BE2C (cell line): ENCODE measurements around the gene TTC23.
"Not testable (repeated sequence)": the region's sequence is repeated elsewhere in the genome, so short reads cannot be mapped to it uniquely, and the experiment has no call there.

ENCODE experiments used
- DNase-seq: peaks from one replicate; pipeline ENCODE4 v3.0.0-alpha.2; 2020
- H3K27me3 ChIP-seq: fragments of 250-450 bp; sonication (Bioruptor Pico); 2 replicates; pipeline ENCODE4 v1.5.1; 2020; ENCODE audit warnings: mild to moderate bottlenecking
- H3K36me3 ChIP-seq: fragments of 250-450 bp; sonication (Bioruptor Pico); 2 replicates; pipeline ENCODE4 v1.5.1; 2020; ENCODE audit warnings: mild to moderate bottlenecking
- H3K4me1 ChIP-seq: fragments of 250-450 bp; sonication (Bioruptor Pico); 2 replicates; pipeline ENCODE4 v1.5.1; 2020
- H3K4me3 ChIP-seq: 2 replicates; pipeline ENCODE4 v1.5.1; 2011; ENCODE audit warnings: low read depth, low read length
- H3K9me3 ChIP-seq: fragments of 250-450 bp; sonication (Bioruptor Pico); 2 replicates; pipeline ENCODE4 v1.5.1; 2020
- TF ChIP-seq, protein P1 (sequence below): IDR thresholded peaks from 2 replicates; pipeline ENCODE4 v1.5.1; 2012; ENCODE audit warnings: mild to moderate bottlenecking, low read depth, low read length

The TTC23 gene

DNA sequence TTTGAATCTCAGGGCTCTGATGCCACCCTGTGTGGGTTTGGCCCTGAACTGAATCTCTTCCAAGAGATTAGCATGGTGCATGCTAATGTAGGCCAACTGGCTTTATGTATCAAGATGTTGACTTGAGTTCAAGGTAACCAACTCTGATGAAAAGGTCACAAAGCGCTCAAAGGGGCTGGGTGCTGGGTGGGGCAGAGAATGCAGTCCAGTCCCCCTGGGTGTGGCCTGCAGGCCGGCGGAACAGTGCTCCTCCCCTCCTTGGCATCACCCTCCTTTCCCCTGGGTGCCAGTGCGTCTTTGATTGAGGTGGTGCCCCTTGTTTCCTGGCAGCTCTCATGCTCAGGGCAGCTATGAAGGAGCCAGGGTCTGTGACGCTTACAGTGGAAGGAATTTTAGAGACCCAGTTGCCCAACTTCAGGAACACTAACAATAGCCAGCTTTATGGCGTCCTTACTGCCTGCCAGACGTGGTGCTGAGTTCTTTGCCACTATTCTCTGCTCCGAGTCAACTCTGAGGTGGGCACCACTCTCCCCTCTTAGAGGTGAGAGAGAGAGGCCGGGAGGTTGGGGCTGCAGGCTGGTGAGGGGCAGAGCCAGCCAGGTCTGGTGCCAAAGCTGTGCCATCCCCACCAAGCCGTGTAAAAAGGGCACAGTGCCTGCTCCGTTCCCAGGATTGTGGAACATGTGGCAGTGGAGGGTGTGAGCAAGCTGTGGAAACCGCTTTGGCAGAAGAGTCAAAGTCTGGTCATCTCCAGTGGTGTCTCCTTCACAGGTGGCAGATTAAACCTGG is 134.7 kb downstream of the TTC23 start:
- H3K36me3 ChIP-seq: peaks cover 65% of the 10 kb centered on the region
- H3K27me3 ChIP-seq: no peaks in the 10 kb centered on the region
- H3K9me3 ChIP-seq: no peaks in the 10 kb centered on the region
- no peaks in the 10 kb centered on the region for H3K4me1 ChIP-seq
- no peak overlapping the region for H3K4me3 ChIP-seq
- TF ChIP-seq, protein P1, sequence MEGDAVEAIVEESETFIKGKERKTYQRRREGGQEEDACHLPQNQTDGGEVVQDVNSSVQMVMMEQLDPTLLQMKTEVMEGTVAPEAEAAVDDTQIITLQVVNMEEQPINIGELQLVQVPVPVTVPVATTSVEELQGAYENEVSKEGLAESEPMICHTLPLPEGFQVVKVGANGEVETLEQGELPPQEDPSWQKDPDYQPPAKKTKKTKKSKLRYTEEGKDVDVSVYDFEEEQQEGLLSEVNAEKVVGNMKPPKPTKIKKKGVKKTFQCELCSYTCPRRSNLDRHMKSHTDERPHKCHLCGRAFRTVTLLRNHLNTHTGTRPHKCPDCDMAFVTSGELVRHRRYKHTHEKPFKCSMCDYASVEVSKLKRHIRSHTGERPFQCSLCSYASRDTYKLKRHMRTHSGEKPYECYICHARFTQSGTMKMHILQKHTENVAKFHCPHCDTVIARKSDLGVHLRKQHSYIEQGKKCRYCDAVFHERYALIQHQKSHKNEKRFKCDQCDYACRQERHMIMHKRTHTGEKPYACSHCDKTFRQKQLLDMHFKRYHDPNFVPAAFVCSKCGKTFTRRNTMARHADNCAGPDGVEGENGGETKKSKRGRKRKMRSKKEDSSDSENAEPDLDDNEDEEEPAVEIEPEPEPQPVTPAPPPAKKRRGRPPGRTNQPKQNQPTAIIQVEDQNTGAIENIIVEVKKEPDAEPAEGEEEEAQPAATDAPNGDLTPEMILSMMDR: no peak
- no peak for DNase-seq

DNA sequence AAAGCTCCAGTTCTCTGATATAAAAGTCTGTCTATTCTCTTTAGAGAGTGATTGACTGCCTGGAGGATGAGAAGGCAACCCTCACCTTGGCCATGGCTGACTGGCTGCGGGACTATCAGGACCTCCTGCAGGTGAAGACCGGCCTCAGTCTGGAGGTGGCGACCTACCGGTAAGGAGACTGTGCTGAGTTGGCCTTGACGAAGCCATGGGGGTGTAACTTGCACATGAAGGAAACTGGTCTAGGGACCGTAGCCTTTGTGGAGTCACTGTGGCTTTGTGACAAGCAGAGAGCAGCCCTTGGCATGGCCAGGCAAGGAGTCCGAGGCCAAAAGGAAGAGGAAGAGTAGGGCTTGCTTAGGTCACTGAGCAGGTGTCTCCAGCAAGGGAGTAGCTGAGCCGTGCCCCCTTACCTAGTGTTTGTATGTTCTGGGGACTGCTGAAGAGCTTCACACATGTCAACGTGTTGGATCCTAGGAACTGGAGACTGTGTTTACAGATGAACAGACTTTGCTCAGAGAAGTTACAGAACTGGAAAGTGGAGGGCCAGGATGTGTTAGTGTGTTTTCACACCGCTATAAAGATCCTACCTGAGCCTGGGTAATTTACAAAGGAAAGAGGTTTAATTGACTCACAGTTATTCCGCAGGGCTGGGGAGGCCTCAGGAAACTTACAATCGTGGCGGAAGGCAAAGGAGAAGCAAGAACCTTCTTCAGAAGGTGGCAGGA is 135.7 kb downstream of the TTC23 start:
- H3K27me3 ChIP-seq: no peaks in the 10 kb centered on the region
- TF ChIP-seq, protein P1: no peak
- H3K4me1 ChIP-seq: no peaks in the 10 kb centered on the region
- no peaks in the 10 kb centered on the region for H3K9me3 ChIP-seq
- DNase-seq: no peak
- H3K36me3 ChIP-seq: peaks cover 55% of the 10 kb centered on the region
- H3K4me3 ChIP-seq: no peak overlapping the region

DNA sequence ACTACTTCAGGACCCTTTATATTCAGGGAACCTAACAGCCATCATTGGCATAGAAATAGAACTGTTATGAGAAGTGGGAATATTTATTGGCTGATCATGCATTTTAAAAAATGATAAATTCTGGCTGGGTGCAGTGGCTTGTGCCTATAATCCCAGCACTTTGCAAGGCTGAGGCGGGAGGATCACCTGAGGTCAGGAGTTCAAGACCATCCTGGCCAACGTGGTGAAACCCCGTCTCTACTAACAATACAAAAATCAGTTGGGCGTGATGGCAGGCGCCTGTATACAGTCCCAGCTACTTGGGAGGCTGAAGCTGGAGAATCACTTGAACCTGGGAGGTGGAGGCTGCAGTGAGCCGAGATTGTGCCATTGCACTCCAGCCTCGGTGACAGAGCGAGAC is 137.7 kb downstream of the TTC23 start:
- H3K4me3 ChIP-seq, H3K4me1 ChIP-seq, H3K9me3 ChIP-seq, DNase-seq, H3K27me3 ChIP-seq: not testable (repeated sequence)
- H3K36me3 ChIP-seq: peaks cover 40% of the 10 kb centered on the region

DNA sequence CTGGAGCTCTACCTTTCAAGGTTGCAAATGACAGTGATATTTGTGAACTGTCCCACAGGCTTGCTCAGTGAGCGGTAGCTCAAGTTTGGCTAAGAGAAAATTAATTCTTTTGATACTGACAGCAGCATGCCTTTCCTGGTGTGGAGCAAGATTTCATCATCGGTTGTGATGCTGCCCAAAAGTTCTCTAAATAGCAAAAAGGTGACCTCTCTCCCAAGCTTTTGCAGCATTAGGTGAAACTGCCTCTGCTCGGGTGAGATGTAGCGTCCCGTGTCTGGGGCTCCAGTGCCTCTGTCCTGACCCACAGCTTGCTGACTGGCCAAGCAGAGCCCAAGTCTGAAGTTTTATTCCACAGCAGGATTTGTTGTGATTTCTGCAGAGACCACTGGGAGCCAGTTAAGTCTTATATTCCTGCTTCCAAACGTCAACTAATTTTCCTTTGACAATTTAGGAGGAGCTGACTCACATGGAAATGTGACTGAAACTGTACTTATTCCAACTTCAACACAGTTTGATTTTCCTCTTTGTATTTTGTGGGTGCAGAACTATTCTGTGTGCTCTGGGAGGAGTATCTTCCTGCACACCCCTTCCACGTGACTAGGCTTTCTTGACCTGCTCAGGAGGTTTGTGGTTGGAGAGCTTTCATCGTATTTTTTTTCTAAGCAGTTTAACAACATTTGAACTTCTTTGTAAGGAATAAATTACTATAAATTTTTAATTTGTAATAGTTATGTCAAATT is 138.6 kb downstream of the TTC23 start:
- TF ChIP-seq, protein P1: no peak
- Histone ChIP-seq H3K27me3 (no peaks in the 10 kb centered on the region), H3K4me3 (no peak overlapping the region), H3K9me3 (no peaks in the 10 kb centered on the region), H3K36me3 (peaks cover 31% of the 10 kb centered on the region), H3K4me1 (no peaks in the 10 kb centered on the region)
- DNase-seq: no peak

DNA sequence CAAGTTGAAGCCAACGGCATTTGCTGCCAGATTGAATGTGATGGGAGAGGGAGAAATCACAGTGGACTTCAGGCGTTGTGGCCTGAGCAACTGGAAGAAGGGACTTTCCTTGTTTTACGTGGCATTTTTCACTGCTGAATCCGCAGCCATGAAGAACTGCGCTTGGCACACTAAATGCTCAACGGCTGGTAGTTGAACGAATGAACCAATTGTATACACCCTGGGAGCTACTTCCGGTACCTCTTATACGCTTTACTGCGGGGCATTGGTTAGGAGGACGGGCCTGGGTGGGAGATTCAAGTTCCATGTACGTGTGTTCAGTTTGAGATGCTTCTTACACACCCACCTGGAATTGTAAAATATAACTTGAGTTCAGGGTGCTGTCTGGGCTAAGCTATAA is 139.3 kb downstream of the TTC23 start:
- Histone ChIP-seq H3K27me3 (no peaks in the 10 kb centered on the region), H3K36me3 (peaks cover 27% of the 10 kb centered on the region), H3K9me3 (no peaks in the 10 kb centered on the region), H3K4me1 (no peaks in the 10 kb centered on the region), H3K4me3 (no peak overlapping the region)
- TF ChIP-seq, protein P1: no peak
- DNase-seq: no peak

DNA sequence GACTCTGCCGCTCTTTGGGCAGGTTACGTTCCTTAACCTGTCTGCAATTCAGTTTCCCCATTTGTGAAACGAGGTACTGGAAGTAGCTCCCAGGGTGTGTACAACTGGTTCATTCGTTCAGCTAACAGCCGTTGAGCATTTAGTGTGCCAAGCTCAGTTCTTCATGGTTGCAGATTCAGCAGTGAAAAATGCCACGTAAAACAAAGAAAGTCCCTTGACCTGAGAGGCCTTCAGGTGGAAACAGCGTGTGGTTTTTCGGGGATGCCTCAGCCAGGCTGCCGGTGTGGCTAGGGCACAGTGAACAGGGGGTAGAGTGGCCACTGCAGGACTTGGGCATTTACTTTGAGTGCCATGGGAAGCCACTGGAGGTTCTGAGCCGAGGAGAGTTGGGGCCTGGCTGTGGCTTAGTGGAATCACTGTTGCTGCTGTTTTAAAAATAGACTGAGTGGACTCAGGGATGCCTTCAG is 139.8 kb downstream of the TTC23 start:
- TF ChIP-seq, protein P1: no peak
- Histone ChIP-seq H3K27me3 (no peaks in the 10 kb centered on the region), H3K4me3 (no peak overlapping the region), H3K9me3 (no peaks in the 10 kb centered on the region), H3K4me1 (no peaks in the 10 kb centered on the region), H3K36me3 (peaks cover 22% of the 10 kb centered on the region)
- no peak for DNase-seq
